GM12892 (cell line): ENCODE results near the gene B4GALT3.
A peak's percentile ranks its signal among the peaks of the same experiment; 100 is the strongest.

Experiments used
- POLR2A ChIP-seq: IDR thresholded peaks from 2 replicates; pipeline ENCODE4 v1.6.1; 2011; ENCODE audit warnings: low read depth, low read length, control low read depth
- POLR2AphosphoS5 ChIP-seq: IDR thresholded peaks from 2 replicates; pipeline ENCODE4 v1.6.1; 2011; ENCODE audit warnings: low read depth, low read length, control low read depth

DNA sequence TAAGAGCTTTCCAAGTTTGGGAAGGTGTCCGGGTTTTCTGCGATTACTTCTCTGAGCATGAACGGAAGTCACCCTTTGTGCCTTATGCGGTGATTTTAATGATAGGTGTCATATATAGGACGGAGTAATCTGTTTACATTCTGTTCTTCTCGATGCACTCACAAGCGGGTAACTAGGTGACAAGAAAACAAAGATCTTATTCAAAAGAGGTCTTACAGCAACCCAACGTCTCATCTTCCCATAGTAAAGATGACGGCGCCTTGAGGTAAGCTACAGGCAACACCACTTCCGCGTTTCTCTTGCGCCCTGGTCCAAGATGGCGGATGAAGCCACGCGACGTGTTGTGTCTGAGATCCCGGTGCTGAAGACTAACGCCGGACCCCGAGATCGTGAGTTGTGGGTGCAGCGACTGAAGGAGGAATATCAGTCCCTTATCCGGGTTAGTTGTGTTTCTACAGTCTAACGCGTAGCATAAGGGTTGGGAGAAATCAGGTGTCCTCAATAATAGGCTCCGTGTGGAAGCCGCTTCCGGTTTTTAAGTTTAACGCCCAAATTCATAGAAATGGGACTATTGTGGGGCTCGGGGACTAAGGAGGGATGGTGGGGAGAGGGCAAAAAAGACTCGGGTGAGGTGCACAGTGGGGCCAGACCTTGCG, 23.5 kb downstream of the B4GALT3 start, which contains the start of gene UFC1:
- TF ChIP-seq POLR2A (peak; percentile 95), POLR2AphosphoS5 (peak; percentile 91)
